Measurements from ENCODE around the gene NPTX1.
"Not testable (repeated sequence)": the region's sequence is repeated elsewhere in the genome, so short reads cannot be mapped to it uniquely, and the experiment has no call there.

Gene NPTX1

GRCh38 chr17:80475910-80476876, at the start of gene NPTX1:
Gene NPTX1, minus strand, starts transcription at chr17:80476607. Its CDS starts 161 bp downstream, at chr17:80476446.
- no peak for DNase-seq (ENCODE audit: low spot score)

GRCh38 chr17:80523956-80524712, 47.7 kb upstream of the NPTX1 start:
- DNase-seq (ENCODE audit: low spot score): no peak

GRCh38 chr17:80523054-80523744, 46.8 kb upstream of the NPTX1 start:
- DNase-seq (ENCODE audit: low spot score): no peak

GRCh38 chr17:80520810-80521455, 44.5 kb upstream of the NPTX1 start:
- DNase-seq (ENCODE audit: low spot score): no peak

- DNase-seq (ENCODE audit: low spot score): no peak
Observed at GRCh38 chr17:80519091-80519781, 42.8 kb upstream of the NPTX1 start.

GRCh38 chr17:80518392-80518791, 42.0 kb upstream of the NPTX1 start:
- DNase-seq (ENCODE audit: low spot score): no peak

- DNase-seq (ENCODE audit: low spot score): no peak
Observed at GRCh38 chr17:80517641-80518040, 41.2 kb upstream of the NPTX1 start.

- DNase-seq (ENCODE audit: low spot score): no peak
Observed at GRCh38 chr17:80516171-80516932, 39.9 kb upstream of the NPTX1 start.

- no peak for DNase-seq (ENCODE audit: low spot score)
Observed at GRCh38 chr17:80513892-80514291, 37.5 kb upstream of the NPTX1 start.

- DNase-seq (ENCODE audit: low spot score): no peak
Observed at GRCh38 chr17:80513201-80513600, 36.8 kb upstream of the NPTX1 start.

- DNase-seq (ENCODE audit: low spot score): no peak
Observed at GRCh38 chr17:80512233-80512632, 35.8 kb upstream of the NPTX1 start.

- DNase-seq (ENCODE audit: low spot score): no peak
Observed at GRCh38 chr17:80511222-80512180, 35.1 kb upstream of the NPTX1 start.

GRCh38 chr17:80510772-80511171, 34.4 kb upstream of the NPTX1 start:
- DNase-seq (ENCODE audit: low spot score): no peak

GRCh38 chr17:80510132-80510531, 33.7 kb upstream of the NPTX1 start:
- DNase-seq (ENCODE audit: low spot score): no peak

GRCh38 chr17:80509311-80509710, 32.9 kb upstream of the NPTX1 start:
- DNase-seq (ENCODE audit: low spot score): no peak

GRCh38 chr17:80507965-80508364, 31.6 kb upstream of the NPTX1 start:
- DNase-seq (ENCODE audit: low spot score): no peak

- DNase-seq (ENCODE audit: low spot score): not testable (repeated sequence)
Observed at GRCh38 chr17:80507177-80507576, 30.8 kb upstream of the NPTX1 start.

- no peak for DNase-seq (ENCODE audit: low spot score)
Observed at GRCh38 chr17:80504686-80505413, 28.4 kb upstream of the NPTX1 start.

- no peak for DNase-seq (ENCODE audit: low spot score)
Observed at GRCh38 chr17:80503921-80504320, 27.5 kb upstream of the NPTX1 start.

Data from CD4-positive, alpha-beta T cell treated with Interleukin-6 at 100 ng/mL for 8 hours (primary cell).